ENCODE measurements around the gene AACS. TPM values are rescaled to one million over a fixed set of nuclear protein-coding genes. Genes with fewer than 3 reads are reported as not detected.

AACS gene
- total and polyA plus RNA-seq, 4 donors: 15.4 to 33.5 (median 17.6) TPM

DNA sequence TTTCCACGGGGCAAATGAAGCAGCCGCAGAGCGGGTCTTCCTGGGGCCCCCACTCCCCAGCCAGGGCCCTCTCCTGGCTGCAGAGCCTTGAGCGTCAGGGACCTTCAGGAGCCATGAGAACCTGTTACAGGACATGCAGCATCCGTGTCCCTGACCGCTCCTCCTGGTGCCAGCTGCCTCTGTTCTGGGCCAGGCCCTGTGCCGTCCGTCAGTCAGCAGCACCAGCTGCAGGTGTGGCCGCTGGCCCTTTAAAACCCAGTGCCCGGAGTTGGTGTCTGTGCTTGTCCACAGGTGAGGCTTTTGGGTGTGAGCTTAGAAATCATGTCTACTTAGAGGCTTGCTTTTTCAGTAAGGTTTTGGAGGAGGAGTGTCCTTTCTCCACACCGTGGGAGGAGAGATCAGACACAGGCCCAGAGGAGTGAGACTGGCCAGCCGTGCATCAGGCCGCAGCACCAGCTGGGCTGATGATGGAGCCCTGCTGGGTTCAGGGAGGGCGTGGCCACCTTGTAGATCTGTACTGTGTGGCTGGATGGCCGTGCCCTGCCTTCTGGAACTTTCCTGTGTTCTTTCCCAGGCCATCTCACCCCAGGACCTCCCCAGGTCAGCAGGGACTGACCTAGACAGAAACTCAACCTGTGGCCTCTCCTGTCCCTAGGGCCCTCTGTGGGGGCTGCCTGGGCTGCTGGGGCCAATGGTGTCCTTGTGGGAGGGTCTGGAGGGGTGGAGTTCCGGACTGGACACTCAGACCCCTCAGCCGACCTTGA is 27.1 kb downstream of the AACS start:
- ATAC-seq (ENCODE audit: insufficient read depth, low FRiP score): no peak
- H3K27ac ChIP-seq (ENCODE audit: low read depth in 1 of 2, low read length in 1 of 2): no peak overlapping the region
- no peak for DNase-seq
- WGBS, 2 donors: 90 to 95% methylated on average over 17 of the region's 17 CpGs
- H3K4me3 ChIP-seq: no peak overlapping the region
- peaks cover 0 to 22% (median 10%) of the 10 kb centered on the region in 5 donors for H3K4me1 ChIP-seq (ENCODE audit: control insufficient read depth in 5 of 5, insufficient read depth in 5 of 5, low read length in 5 of 5)
- H3K9me3 ChIP-seq (ENCODE audit: control insufficient read depth in 4 of 4, insufficient read depth in 3 of 4, low read length in 3 of 4): no peaks in the 10 kb centered on the region
- peaks cover 0 to 18% (median 9%) of the 10 kb centered on the region in 4 donors for H3K36me3 ChIP-seq (ENCODE audit: control insufficient read depth in 4 of 4, insufficient read depth in 4 of 4, low read length in 4 of 4)
- no peak overlapping the region for H3K9ac ChIP-seq (ENCODE audit: insufficient read depth in 1 of 2, low read length in 2 of 2)
- no peaks in the 10 kb centered on the region for H3K27me3 ChIP-seq (ENCODE audit: control insufficient read depth in 3 of 3, insufficient read depth in 3 of 3, low read length in 2 of 3)
- no peak for TF ChIP-seq CTCF (IDR thresholded peaks at IDR 0.05; ENCODE audit: control extremely low read depth, extremely low read depth)

DNA sequence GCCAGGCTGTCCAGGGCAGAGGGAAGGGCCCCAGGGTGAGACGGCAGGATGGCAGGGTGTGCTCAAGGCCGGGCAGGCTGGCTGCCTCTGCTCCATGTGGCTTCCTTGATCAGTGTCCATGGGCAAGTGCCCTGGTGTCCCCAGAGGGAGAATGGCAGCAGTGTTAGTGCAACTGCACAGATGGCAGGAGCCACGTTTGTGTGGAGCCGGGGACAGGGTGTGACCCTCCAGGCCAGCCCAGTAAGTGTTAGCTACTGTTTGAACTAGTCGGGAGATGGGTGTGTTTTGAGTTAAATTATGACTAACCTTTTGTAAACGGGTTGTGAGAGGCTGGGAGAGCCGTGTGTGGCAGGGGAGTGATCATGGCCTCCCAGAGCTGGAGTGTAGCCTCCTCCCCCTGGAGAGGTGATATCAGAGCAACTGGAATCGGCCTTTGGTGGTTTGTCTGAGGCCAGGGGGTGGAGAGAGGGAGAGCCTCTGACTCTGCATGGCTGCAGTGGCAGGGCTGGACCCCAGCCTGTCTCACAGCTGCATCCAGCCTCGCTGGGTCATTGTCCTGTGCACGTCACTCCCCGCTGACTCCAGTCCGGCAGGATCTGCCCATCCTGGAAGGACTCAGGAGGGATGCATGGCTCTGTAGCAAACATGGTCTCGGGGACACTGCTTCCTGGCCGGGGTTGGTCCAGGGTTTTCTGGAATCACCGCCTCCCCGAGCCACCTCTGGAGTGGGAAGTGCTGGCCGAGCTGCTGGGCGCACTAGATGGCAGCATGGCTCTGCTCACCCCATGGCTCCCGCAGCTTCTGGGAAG is 27.8 kb downstream of the AACS start:
- H3K9ac ChIP-seq (ENCODE audit: insufficient read depth in 1 of 2, low read length in 2 of 2): no peak overlapping the region
- DNase-seq: peak; percentile 48 to 51 (median 50)
- peak; percentile 58 for ATAC-seq (ENCODE audit: insufficient read depth, low FRiP score)
- no peak for TF ChIP-seq CTCF (IDR thresholded peaks at IDR 0.05; ENCODE audit: control extremely low read depth, extremely low read depth)
- peaks cover 0 to 14% (median 9%) of the 10 kb centered on the region in 4 donors for H3K36me3 ChIP-seq (ENCODE audit: control insufficient read depth in 4 of 4, insufficient read depth in 4 of 4, low read length in 4 of 4)
- H3K4me3 ChIP-seq: no peak overlapping the region
- no peak overlapping the region for H3K27ac ChIP-seq (ENCODE audit: low read depth in 1 of 2, low read length in 1 of 2)
- H3K9me3 ChIP-seq (ENCODE audit: control insufficient read depth in 4 of 4, insufficient read depth in 3 of 4, low read length in 3 of 4): no peaks in the 10 kb centered on the region
- H3K27me3 ChIP-seq (ENCODE audit: control insufficient read depth in 3 of 3, insufficient read depth in 3 of 3, low read length in 2 of 3): no peaks in the 10 kb centered on the region
- 64 to 85% methylated on average over 19 of the region's 19 CpGs for WGBS, 2 donors
- H3K4me1 ChIP-seq (ENCODE audit: control insufficient read depth in 5 of 5, insufficient read depth in 5 of 5, low read length in 5 of 5): peaks cover 0 to 22% (median 10%) of the 10 kb centered on the region in 5 donors

DNA sequence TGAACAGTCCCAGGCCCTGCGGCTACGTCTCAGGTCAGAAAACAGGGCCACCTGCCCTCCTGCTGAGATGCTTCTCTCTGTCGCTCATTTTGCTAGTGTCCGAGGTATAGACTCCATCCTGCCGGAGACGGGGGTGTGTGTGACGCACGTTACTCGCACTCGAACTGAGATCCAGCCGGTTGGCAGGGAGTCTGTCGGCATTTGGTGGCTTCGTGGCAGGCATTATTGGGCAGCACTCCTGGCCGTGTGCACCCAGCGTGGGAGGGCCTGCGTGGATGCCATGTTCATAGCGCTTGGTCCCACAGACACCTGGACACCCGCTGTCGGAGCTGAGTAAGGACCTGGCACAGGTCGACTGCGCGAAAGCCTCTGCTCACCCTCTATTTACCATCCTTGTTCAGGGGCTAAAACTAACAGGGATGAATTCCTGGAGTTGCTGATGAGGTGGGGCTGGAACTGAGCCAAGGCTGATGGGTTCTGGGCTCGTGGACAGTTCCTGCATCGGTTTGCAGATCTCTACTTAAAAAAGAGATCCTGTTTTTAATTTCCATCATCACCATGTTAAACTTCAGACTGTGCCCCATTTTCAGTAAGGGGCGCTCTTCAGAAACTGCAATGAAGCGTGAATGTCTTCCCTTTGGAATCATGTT is 28.6 kb downstream of the AACS start:
- WGBS, 2 donors: 76 to 87% methylated on average over 26 of the region's 26 CpGs
- H3K27me3 ChIP-seq (ENCODE audit: control insufficient read depth in 3 of 3, insufficient read depth in 3 of 3, low read length in 2 of 3): no peaks in the 10 kb centered on the region
- no peaks in the 10 kb centered on the region for H3K9me3 ChIP-seq (ENCODE audit: control insufficient read depth in 4 of 4, insufficient read depth in 3 of 4, low read length in 3 of 4)
- no peak overlapping the region for H3K9ac ChIP-seq (ENCODE audit: insufficient read depth in 1 of 2, low read length in 2 of 2)
- TF ChIP-seq CTCF (IDR thresholded peaks at IDR 0.05; ENCODE audit: control extremely low read depth, extremely low read depth): no peak
- H3K27ac ChIP-seq (ENCODE audit: low read depth in 1 of 2, low read length in 1 of 2): no peak overlapping the region
- ATAC-seq (ENCODE audit: insufficient read depth, low FRiP score) (no peak), DNase-seq (peak; percentile 80 to 84 (median 83))
- peaks cover 0 to 13% (median 8%) of the 10 kb centered on the region in 4 donors for H3K36me3 ChIP-seq (ENCODE audit: control insufficient read depth in 4 of 4, insufficient read depth in 4 of 4, low read length in 4 of 4)
- H3K4me1 ChIP-seq (ENCODE audit: control insufficient read depth in 5 of 5, insufficient read depth in 5 of 5, low read length in 5 of 5): peaks cover 1 to 22% (median 10%) of the 10 kb centered on the region in 5 donors
- H3K4me3 ChIP-seq: no peak overlapping the region
